ENCODE measurements around the gene C10orf95. TPM values are rescaled to one million over a fixed set of nuclear protein-coding genes. Genes with fewer than 3 reads are reported as not detected.

The C10orf95 gene
- total and polyA plus RNA-seq, 2 of the 13 experiments (the other 11 are each of a cell fraction or from before 2014, with no cell fraction given) = 0.05 to 0.07 TPM

DNA sequence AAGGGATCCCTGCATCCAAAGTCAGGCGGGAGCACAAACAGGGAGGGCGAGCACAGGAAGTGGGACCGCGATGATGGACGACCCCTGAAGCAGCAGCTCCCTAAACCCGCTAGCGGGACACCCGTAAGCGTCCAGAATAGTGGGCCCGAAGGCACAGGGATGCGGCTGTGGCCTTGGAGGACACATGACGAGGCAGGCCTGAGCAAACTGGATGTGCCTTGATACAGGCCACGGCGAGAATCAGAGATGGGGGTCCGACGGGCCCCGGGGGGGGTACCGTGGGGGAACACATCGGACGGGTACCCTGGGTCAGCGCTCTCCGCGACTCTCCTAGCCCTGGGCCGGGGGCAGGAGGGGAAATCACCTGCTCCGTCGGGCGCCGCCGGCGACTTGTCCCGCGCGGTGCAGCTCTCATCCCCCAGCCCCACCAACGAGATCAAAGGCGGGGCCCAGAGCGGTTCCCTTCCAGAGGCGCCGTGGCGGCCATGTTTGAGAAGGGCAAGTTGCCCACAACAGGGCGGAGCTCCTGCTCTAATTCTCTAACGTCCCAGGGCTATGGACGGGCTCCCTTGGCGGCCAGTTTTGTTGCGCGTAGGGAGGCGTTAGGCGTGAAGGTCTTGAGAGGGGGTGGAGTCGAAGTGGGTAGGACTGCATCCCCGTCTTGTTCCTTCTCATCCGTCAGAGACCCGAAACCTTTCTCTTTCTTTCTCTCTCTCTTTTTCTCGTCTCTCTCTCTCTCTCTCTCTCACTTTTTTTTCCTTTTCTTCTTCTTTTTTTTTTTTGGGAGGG is 19.0 kb downstream of the C10orf95 start, which contains the start of gene CUEDC2 (continued):
- TF ChIP-seq ZBTB10 (CRISPR knock-in tag; IDR thresholded peaks at IDR 0.05; ENCODE audit: borderline replicate concordance) (no peak), ZNF558 (CRISPR knock-in tag; IDR thresholded peaks at IDR 0.05; ENCODE audit: borderline replicate concordance) (peak; percentile 55; the same call in 1 of the 2 replicates), MED1 (CRISPR knock-in tag; IDR thresholded peaks at IDR 0.05) (peak; percentile 73), ZNF263 (CRISPR knock-in tag; IDR thresholded peaks at IDR 0.05) (peak; percentile 15; the same call in 1 of the 2 replicates), SMAD9 (CRISPR knock-in tag; IDR thresholded peaks at IDR 0.05) (peak; percentile 21; the same call in 1 of the 2 replicates), ZSCAN21 (CRISPR knock-in tag; IDR thresholded peaks at IDR 0.05; ENCODE audit: borderline replicate concordance) (peak; percentile 45; the same call in 1 of the 2 replicates), CBFB (CRISPR knock-in tag; IDR thresholded peaks at IDR 0.05) (peak; percentile 48; the same call in 1 of the 2 replicates), REST (IDR thresholded peaks at IDR 0.05; ENCODE audit: borderline replicate concordance in 1 of 2, low read depth in 1 of 2, low read length in 2 of 2) (no peak; a peak in 1 of 4 replicates), ZNF33B (CRISPR knock-in tag; IDR thresholded peaks at IDR 0.05) (peak; percentile 54; the same call in 1 of the 2 replicates), ZNF772 (CRISPR knock-in tag; IDR thresholded peaks at IDR 0.05) (peak; percentile 89), KAT8 (CRISPR knock-in tag; IDR thresholded peaks at IDR 0.05) (peak; percentile 90), ZNF737 (CRISPR knock-in tag; IDR thresholded peaks at IDR 0.05; ENCODE audit: borderline replicate concordance) (no peak), CCDC6 (CRISPR knock-in tag; IDR thresholded peaks at IDR 0.05) (peak; percentile 52; the same call in 1 of the 2 replicates), MXI1 (IDR thresholded peaks at IDR 0.05; ENCODE audit: borderline replicate concordance, low read depth, low read length) (peak; percentile 72; the same call in 1 of the 3 replicates), ZNF335 (CRISPR knock-in tag; IDR thresholded peaks at IDR 0.05) (peak; percentile 46; the same call in 1 of the 2 replicates)
- TF ChIP-seq, protein P1, sequence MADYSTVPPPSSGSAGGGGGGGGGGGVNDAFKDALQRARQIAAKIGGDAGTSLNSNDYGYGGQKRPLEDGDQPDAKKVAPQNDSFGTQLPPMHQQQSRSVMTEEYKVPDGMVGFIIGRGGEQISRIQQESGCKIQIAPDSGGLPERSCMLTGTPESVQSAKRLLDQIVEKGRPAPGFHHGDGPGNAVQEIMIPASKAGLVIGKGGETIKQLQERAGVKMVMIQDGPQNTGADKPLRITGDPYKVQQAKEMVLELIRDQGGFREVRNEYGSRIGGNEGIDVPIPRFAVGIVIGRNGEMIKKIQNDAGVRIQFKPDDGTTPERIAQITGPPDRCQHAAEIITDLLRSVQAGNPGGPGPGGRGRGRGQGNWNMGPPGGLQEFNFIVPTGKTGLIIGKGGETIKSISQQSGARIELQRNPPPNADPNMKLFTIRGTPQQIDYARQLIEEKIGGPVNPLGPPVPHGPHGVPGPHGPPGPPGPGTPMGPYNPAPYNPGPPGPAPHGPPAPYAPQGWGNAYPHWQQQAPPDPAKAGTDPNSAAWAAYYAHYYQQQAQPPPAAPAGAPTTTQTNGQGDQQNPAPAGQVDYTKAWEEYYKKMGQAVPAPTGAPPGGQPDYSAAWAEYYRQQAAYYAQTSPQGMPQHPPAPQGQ (CRISPR knock-in tag; IDR thresholded peaks at IDR 0.05; ENCODE audit: borderline replicate concordance) = 0 out of 2 replicates have a peak, but pooled peaks have one; percentile 73
- TF ChIP-seq, protein P2, sequence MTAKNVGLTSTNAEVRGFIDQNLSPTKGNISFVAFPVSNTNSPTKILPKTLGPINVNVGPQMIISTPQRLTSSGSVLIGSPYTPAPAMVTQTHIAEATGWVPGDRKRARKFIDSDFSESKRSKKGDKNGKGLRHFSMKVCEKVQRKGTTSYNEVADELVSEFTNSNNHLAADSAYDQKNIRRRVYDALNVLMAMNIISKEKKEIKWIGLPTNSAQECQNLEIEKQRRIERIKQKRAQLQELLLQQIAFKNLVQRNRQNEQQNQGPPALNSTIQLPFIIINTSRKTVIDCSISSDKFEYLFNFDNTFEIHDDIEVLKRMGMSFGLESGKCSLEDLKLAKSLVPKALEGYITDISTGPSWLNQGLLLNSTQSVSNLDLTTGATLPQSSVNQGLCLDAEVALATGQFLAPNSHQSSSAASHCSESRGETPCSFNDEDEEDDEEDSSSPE (CRISPR knock-in tag; IDR thresholded peaks at IDR 0.05) = peak; percentile 79; the same call in 1 of the 2 replicates
- TF ChIP-seq, protein P3, sequence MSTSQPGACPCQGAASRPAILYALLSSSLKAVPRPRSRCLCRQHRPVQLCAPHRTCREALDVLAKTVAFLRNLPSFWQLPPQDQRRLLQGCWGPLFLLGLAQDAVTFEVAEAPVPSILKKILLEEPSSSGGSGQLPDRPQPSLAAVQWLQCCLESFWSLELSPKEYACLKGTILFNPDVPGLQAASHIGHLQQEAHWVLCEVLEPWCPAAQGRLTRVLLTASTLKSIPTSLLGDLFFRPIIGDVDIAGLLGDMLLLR (CRISPR knock-in tag; IDR thresholded peaks at IDR 0.05) = no peak
